NT2/D1 (cell line): ENCODE data around the gene AGMO.

Source experiments
- SUZ12 ChIP-seq: IDR thresholded peaks from 2 replicates; pipeline ENCODE4 v1.6.1; 2011; ENCODE audit not compliant: insufficient read length, insufficient read depth; ENCODE audit errors: extremely low read depth
- YY1 ChIP-seq: IDR thresholded peaks from 2 replicates; pipeline ENCODE4 v1.6.1; 2011; ENCODE audit not compliant: insufficient read length, insufficient read depth
- ZNF274 ChIP-seq: IDR thresholded peaks from 2 replicates; pipeline ENCODE4 v1.6.1; 2011; ENCODE audit warnings: mild to moderate bottlenecking, low read depth, low read length

DNA sequence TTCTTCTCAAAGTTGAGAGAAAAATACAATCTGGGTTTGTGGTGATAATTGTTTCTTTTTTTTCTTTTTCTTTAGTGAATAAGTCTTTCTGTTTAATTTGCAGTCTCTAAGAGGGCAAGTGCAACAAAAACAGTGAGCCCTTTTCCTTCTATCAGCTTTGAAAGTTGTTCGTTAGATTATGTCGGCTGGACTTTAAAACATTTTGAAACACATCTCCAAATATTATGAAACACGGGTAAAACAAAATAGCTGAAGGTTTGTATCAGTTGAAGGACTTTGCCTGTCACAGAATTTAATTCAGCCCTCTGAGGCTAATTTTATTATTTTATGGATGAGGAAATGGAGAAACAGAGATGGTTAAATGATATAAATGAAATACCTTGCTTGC lies 85.3 kb downstream of the AGMO start:
- no peak for TF ChIP-seq ZNF274
- TF ChIP-seq YY1, result no peak
- TF ChIP-seq SUZ12, result no peak
